Mesodermal cell (in vitro differentiated cells): ENCODE data around the gene CFAP92.

Experiments used
- H3K27ac ChIP-seq: 2 replicates; pipeline ENCODE4 v1.7.0; 2013; ENCODE audit warnings: mild to moderate bottlenecking, low read depth, low read length, moderate library complexity; ENCODE audit not compliant: severe bottlenecking
- H3K36me3 ChIP-seq: 2 replicates; pipeline ENCODE4 v1.7.1; 2013; ENCODE audit warnings: mild to moderate bottlenecking, low read length, moderate library complexity; ENCODE audit not compliant: control insufficient read depth, insufficient read depth
- H3K4me1 ChIP-seq: one replicate; pipeline ENCODE4 v1.7.1; 2013; ENCODE audit warnings: mild to moderate bottlenecking, low read length; ENCODE audit not compliant: insufficient read depth, control insufficient read depth, poor library complexity, severe bottlenecking
- H3K4me3 ChIP-seq: 2 replicates; pipeline ENCODE4 v1.7.0; 2013; ENCODE audit warnings: low read length, control low read depth, mild to moderate bottlenecking; ENCODE audit not compliant: insufficient read depth, poor library complexity, severe bottlenecking; ENCODE audit errors: extremely low read depth
- H3K9me3 ChIP-seq: 2 replicates; pipeline ENCODE4 v1.7.1; 2013; ENCODE audit warnings: mild to moderate bottlenecking, low read length, moderate library complexity; ENCODE audit not compliant: control insufficient read depth
- WGBS, 2 experiments: methylation state at CpG; one replicate each; pipeline ENCODE4 v1.1.5; 2013; ENCODE audit warnings: missing lambda C conversion rate in 2 of 2; ENCODE audit not compliant: insufficient coverage in 2 of 2; 5-methylcytosine and 5-hydroxymethylcytosine counted together

The CFAP92 gene

DNA sequence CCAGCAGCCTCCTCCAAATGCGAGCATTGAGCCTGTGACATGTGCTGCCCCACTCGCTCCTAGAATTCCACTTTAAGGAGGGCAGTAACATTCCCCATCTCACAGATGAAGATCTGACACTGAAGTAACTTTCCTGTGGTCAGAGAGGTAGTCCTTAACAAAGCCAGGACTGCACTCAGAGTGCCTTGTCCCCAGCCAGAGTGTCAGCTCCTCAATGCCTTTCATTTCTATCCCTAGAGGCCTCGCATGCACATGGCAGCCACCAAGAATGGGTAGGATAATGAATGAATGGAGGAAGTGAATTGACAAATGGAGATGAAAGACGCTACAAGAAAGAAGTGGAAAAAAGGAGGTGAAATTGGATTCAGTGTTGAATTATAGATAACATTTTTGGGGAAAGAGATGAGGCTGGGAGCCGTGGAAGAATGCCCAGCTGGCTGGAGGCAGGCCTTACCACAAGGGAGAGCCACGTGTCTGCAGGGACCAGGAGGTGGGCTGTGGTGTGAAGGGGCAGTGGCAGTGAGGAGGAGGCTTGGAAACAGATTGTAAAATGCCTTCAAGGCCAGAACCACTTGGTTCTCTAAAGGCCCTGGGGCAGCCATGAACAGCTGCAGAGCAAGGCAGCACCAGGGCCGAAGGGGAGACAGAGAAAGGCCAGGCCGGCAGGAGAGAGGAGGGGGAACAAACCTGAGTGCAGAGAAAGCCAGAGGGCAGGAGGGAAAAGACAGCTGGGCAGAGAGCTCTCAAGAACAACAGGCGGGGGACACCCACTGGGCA is 10.4 kb downstream of the CFAP92 start:
- Histone ChIP-seq H3K36me3 (no peaks in the 10 kb centered on the region), H3K4me1 (no peaks in the 10 kb centered on the region), H3K9me3 (no peaks in the 10 kb centered on the region), H3K27ac (no peak overlapping the region), H3K4me3 (no peak overlapping the region)
- 83 to 86% methylated on average over 9 of the region's 9 CpGs for WGBS, 2 experiments

DNA sequence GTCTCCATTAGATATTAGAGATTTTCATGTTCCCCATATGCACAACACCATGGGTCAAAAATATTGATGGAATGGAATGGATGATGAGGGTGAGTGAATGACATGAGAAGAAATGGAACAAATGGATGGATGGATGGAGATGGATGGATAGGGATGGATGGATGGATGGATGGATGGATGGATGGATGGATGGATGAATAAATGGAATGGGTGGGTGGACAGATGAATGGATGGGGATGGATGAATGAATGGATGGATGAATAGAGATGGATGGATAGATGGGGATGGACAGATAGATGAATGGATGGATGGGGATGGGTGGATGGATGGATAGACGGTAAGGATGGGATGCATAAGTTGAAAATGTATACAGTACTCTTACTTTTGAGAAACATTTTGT is 18.6 kb downstream of the CFAP92 start:
- H3K4me3 ChIP-seq, result no peak overlapping the region
- H3K9me3 ChIP-seq, result no peaks in the 10 kb centered on the region
- H3K36me3 ChIP-seq, result no peaks in the 10 kb centered on the region
- no peaks in the 10 kb centered on the region for H3K4me1 ChIP-seq
- WGBS, 2 experiments, result no CpG with 5 or more reads among the region's 1 CpG
- H3K27ac ChIP-seq, result no peak overlapping the region

DNA sequence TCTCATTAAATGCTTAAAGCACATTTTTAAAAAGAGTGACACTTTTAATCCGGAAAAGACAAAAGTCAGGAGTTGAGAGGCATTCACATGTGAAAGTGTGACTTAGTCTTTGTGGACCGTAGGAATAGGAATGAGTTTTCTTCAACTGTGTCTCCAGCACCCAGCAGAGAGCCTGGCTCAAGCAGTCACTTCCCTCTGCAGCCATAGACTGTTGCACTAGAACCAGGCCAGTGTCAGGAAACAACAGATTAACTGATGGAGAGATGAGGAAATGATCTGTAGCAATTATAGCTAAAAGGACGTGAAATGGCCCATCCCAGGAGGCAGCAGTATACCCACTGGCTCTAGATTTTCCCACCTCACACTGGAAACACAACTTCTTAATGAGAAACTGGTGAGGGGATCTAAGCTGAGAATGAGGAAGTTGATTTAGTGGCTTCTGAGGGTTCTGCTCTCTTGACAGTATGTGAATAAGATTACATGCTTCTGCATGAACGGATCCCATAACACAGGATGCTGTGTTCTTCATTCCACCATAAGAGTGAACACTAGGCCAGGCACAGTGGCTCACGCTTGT is 19.8 kb downstream of the CFAP92 start:
- Histone ChIP-seq H3K4me1 (no peaks in the 10 kb centered on the region), H3K36me3 (no peaks in the 10 kb centered on the region), H3K4me3 (no peak overlapping the region), H3K9me3 (no peaks in the 10 kb centered on the region), H3K27ac (no peak overlapping the region)
- 87 to 92% methylated on average over 2 to 4 of the region's 5 CpGs for WGBS, 2 experiments

DNA sequence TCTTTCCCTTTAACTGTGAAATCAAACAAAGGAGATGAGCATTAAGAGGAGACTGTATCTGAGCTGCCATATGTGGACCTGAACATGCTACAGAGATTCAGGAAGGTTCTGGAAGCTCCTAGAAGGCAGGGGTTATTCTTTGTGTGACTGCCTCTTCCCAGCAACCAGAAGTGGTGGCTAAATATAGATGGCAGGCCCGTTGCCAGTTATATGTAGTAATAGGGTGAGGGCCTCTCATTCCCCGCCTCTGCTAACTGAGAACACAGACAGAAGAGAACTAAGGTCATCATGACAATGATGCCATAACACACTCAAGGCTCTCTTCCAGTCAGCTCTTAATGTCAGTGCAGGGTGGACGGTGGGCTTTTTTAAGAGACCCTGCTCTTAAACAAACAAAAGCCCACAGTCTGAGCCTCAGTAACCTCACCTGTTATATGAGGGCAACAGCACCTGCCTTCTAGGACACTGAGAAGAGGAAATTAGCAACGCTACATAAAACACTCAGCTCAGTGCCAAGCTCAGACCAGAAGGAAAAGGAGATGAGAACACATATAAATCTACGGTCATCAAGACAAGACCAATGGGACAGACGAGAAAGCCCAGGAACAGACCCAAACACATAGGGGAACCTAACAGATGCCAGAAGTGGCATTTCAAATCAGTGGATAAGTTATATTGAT is 22.3 kb downstream of the CFAP92 start:
- Histone ChIP-seq H3K4me3 (no peak overlapping the region), H3K4me1 (no peaks in the 10 kb centered on the region), H3K36me3 (no peaks in the 10 kb centered on the region), H3K27ac (no peak overlapping the region), H3K9me3 (no peaks in the 10 kb centered on the region)
- 93 to 97% methylated on average over 2 to 4 of the region's 6 CpGs for WGBS, 2 experiments

DNA sequence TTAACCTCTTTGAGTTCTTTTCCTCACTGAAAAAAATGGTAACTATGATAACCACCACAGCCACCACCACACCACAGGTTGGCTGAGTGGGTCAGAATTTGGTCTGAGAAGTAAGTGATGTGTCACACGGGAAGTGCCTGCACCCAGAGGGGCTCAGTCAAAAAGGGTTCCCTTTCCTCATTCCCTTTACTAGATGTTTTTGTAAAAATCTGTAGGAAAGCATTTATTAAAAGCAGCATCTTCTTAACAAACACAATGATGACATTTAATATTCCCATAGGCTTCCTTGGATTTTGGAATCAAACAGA is 23.2 kb downstream of the CFAP92 start:
- H3K36me3 ChIP-seq, result no peaks in the 10 kb centered on the region
- H3K4me1 ChIP-seq, result no peaks in the 10 kb centered on the region
- no peak overlapping the region for H3K4me3 ChIP-seq
- no peak overlapping the region for H3K27ac ChIP-seq
- WGBS, 2 experiments, result no CpG with 5 or more reads among the region's 1 CpG
- H3K9me3 ChIP-seq, result no peaks in the 10 kb centered on the region

DNA sequence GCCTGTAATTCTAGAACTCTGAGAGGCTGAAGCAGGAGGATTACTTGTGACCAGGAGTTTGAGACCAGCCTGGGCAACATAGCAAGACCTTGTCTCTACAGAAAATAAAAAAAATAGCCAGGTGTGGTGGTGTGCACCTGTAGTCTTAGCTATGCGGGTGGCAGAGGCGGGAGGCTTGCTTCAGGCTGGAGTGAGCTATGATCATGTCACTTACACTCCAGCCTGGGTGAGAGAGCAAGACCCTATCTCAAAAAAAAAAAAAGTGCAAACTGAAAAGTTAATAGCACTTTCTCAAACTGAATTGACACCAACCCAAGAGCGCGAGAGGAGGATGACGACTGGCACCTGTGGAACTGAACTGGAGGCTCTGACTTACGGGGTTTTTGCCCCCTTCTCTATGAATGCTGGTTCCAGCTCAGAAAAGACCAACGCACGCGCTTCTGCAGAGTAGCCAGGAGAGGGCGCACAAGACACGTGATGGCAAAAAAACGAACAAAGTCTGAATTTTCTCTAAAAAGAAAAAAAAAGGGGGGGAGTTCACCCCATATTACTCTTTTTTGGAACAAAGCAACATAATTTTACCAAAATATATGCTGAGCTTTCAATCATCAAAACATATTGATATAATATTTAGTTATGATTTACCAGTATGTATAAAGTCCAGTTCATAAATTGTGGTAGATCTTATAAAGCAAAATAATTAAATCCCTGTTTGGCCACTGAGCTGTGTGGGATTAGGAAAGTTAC is 23.7 kb downstream of the CFAP92 start:
- Histone ChIP-seq H3K4me1 (no peaks in the 10 kb centered on the region), H3K27ac (no peak overlapping the region), H3K36me3 (no peaks in the 10 kb centered on the region), H3K4me3 (no peak overlapping the region), H3K9me3 (no peaks in the 10 kb centered on the region)
- WGBS, 2 experiments, result 7 to 31% methylated on average over 7 to 9 of the region's 12 CpGs

DNA sequence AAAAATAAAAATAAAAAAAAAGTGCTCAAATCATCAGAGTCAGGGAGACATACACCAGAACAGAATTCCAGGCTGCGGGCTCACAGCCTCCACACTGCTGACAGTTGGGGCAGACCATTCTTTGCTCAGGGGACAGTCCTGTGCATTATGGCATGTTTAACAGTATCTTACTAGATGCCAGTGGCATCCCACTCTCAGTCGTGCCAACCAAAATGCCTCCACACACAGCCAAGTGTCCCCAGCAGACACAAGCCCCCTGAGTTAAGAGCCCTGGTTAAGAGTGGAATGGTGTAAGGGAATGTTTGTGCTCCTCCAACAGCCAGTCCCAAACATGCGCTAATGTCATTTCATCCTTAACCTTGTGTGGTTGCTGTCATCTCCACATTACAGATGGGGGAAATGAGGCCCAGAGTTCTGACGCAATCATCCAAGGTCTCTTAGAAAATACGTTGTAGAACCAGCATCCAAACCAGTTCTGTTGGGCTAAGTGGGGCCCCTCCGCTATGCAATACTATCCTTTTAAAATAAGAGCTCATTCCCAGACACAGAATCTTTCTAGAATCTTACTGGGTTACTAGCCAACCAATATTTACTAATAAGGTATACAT is 26.0 kb downstream of the CFAP92 start:
- Histone ChIP-seq H3K4me1 (no peaks in the 10 kb centered on the region), H3K27ac (no peak overlapping the region), H3K9me3 (no peaks in the 10 kb centered on the region), H3K4me3 (no peak overlapping the region), H3K36me3 (no peaks in the 10 kb centered on the region)
- 85 to 89% methylated on average over 4 to 5 of the region's 6 CpGs for WGBS, 2 experiments

DNA sequence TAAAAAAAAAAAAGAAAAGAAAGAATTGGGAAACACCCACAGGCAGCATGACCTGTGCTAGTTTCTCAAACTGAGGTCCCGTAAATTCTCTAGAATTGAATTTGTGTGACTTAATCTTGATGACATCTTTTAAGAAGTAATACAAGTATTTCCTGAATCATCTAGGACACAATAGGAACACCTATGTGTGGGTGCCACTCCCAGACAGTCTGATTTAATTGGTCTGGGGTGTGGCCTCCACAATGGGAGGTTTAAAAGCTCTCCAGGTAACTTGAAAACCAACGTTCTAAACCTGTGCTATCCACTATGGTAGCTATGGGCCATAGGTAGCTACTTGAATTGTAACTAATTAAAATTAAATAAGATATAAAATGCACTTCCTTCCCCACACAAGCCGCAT is 28.1 kb downstream of the CFAP92 start:
- WGBS, 2 experiments, result no CpG with 5 or more reads among the region's 3 CpGs
- no peak overlapping the region for H3K27ac ChIP-seq

DNA sequence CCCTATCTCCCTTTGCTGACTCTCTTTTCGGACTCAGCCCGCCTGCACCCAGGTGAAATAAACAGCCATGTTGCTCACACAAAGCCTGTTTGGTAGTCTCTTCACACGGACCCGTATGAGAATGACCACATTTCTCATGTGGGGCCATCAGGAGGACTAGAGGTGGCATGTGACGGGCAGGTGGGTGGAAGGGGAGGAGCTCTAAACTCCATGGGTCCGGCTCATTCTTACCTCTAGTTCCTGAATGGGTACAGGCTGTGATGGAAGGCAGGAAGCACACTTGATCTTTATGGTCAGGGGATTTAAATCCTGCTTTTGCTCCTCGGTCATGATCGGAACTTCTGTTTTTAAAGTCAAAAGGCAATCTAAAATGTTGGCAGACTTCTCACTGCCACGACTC is 28.6 kb downstream of the CFAP92 start:
- Histone ChIP-seq H3K4me3 (no peak overlapping the region), H3K36me3 (no peaks in the 10 kb centered on the region), H3K9me3 (no peaks in the 10 kb centered on the region), H3K27ac (no peak overlapping the region), H3K4me1 (no peaks in the 10 kb centered on the region)
- WGBS, 2 experiments, result 82 to 90% methylated on average over 6 to 7 of the region's 9 CpGs

More for the DNA sequence above, 28.1 kb downstream of the CFAP92 start:
- Histone ChIP-seq H3K36me3 (no peaks in the 10 kb centered on the region), H3K4me3 (no peak overlapping the region), H3K9me3 (no peaks in the 10 kb centered on the region), H3K4me1 (no peaks in the 10 kb centered on the region)

DNA sequence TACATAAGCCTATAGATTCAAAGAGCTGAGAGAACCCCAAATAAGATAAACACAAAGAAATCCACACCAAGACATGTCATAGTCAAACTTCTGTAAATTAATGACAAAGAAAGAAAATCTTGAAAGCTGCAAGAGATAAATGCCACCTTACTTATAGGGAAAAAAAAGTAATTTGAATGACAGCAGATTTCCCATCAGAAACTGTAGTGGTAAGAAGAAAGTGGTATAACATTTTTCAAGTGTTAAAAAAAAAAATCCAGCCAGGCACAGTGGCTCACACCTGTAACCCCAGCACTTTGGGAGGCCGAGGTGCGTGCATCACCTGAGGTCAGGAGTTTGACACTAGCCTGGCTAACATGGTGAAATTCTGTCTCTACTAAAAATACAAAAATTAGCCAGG is 37.4 kb downstream of the CFAP92 start:
- Histone ChIP-seq H3K9me3 (no peaks in the 10 kb centered on the region), H3K36me3 (no peaks in the 10 kb centered on the region), H3K4me1 (no peaks in the 10 kb centered on the region), H3K4me3 (no peak overlapping the region), H3K27ac (no peak overlapping the region)
- whole genome bisulfite sequencing, 2 experiments, result 100% methylated on average over 2 of the region's 2 CpGs
